ENCODE results near the gene CDK4.

The CDK4 gene

DNA sequence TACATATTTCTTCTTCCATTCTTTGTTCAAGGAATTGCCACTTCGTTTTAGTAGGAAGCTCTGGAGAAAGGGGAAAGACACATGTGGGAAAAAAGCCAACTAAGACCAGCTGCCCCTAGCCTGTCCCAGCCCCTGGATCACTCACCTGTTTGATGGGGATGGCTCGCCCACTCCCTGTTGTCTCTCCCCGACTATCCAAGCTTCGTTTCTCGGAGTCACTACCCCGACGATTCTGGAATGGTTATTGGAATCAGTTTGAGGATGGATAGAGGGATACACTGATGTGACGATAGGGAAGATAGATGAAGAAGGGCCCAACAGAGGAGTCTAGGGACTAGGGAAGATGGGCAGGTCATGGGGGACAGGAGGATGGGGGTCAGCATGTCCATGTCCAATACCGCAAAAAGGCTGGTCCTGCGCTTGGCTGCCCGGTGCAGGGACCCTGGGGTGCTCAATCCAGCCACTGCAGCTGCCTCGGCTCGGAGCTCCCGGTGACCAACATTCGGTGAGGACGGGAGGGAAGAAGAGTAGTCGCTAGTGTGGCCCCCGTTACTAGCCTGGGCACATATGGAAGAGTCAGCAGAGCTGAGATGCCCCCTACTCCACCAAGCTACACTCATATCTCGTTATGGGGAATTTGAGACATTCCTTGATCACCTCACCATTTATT lies 20.6 kb downstream of the CDK4 start:
- no peaks in the 10 kb centered on the region for H3F3A ChIP-seq (ENCODE audit: insufficient read depth, low read length)
- H3K9ac ChIP-seq (ENCODE audit: low read length): no peak overlapping the region
- H3K9me3 ChIP-seq (ENCODE audit: low read length): no peaks in the 10 kb centered on the region
- no peak overlapping the region for H3K27ac ChIP-seq (ENCODE audit: low read depth, low read length, poor library complexity, severe bottlenecking)
- no peaks in the 10 kb centered on the region for H3K79me2 ChIP-seq (ENCODE audit: insufficient read depth, low read length)
- H4K20me1 ChIP-seq (ENCODE audit: insufficient read depth, low read length): no peaks in the 10 kb centered on the region
- TF ChIP-seq, protein P1, sequence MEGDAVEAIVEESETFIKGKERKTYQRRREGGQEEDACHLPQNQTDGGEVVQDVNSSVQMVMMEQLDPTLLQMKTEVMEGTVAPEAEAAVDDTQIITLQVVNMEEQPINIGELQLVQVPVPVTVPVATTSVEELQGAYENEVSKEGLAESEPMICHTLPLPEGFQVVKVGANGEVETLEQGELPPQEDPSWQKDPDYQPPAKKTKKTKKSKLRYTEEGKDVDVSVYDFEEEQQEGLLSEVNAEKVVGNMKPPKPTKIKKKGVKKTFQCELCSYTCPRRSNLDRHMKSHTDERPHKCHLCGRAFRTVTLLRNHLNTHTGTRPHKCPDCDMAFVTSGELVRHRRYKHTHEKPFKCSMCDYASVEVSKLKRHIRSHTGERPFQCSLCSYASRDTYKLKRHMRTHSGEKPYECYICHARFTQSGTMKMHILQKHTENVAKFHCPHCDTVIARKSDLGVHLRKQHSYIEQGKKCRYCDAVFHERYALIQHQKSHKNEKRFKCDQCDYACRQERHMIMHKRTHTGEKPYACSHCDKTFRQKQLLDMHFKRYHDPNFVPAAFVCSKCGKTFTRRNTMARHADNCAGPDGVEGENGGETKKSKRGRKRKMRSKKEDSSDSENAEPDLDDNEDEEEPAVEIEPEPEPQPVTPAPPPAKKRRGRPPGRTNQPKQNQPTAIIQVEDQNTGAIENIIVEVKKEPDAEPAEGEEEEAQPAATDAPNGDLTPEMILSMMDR (IDR thresholded peaks at IDR 0.05; ENCODE audit: low read length): no peak
- no peak for TF ChIP-seq EZH2 (IDR thresholded peaks at IDR 0.05; ENCODE audit: borderline replicate concordance, low read length)
- H3K4me1 ChIP-seq (ENCODE audit: insufficient read depth, low read length, severe bottlenecking): no peaks in the 10 kb centered on the region
- no peaks in the 10 kb centered on the region for H3K27me3 ChIP-seq (ENCODE audit: insufficient read depth, low read length)
- H3K9me2 ChIP-seq (ENCODE audit: low read depth, low read length): no peaks in the 10 kb centered on the region
- peaks cover 52% of the 10 kb centered on the region for H3K36me3 ChIP-seq (ENCODE audit: insufficient read depth, low read length)
- H2AFZ ChIP-seq (ENCODE audit: low read length): no peak overlapping the region
- H3K4me3 ChIP-seq (ENCODE audit: low read depth, low read length, poor library complexity, severe bottlenecking): no peak overlapping the region
- no peak overlapping the region for H3K4me2 ChIP-seq (ENCODE audit: low read length)

DNA sequence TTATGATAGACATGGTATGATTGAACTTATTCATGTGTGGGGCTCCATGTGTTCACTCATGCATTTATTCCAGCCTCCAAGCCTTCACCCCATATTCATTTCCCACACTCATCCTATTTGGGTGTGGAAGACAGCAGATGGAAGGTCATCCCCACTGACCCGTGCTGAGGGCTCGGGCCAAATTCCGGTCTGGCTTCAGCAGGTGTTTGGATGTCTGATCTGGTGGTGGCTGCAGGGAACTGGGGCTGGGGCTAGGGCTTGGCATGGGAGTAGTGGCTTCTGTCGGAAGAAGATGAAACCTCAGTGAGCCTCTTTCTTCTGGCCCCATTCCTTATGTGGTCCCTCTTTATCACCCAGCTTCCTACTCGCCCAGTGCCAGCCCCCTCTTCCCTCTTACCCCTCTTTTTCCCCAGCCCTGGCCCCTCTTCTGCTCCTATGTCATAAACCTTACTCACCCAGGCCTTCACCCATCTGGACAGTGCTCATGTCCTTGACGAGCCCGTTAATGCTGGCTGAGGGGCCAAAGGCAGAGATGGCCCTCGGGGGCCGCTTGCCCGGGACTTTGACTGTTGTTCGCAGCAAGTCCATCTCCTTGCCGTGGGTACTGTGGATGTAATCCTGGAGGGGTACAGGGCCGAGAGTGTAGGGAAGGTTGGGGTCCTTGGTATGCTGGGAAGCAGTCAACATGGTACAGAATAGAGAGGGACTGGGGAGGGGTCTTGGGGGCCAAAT lies 21.6 kb downstream of the CDK4 start:
- no peaks in the 10 kb centered on the region for H3K4me1 ChIP-seq (ENCODE audit: insufficient read depth, low read length, severe bottlenecking)
- H3K9me2 ChIP-seq (ENCODE audit: low read depth, low read length): no peaks in the 10 kb centered on the region
- no peak overlapping the region for H3K9ac ChIP-seq (ENCODE audit: low read length)
- H3K4me2 ChIP-seq (ENCODE audit: low read length): no peak overlapping the region
- no peaks in the 10 kb centered on the region for H3K79me2 ChIP-seq (ENCODE audit: insufficient read depth, low read length)
- TF ChIP-seq, protein P1 (IDR thresholded peaks at IDR 0.05; ENCODE audit: low read length): no peak
- no peak for TF ChIP-seq EZH2 (IDR thresholded peaks at IDR 0.05; ENCODE audit: borderline replicate concordance, low read length)
- H3K9me3 ChIP-seq (ENCODE audit: low read length): no peaks in the 10 kb centered on the region
- no peaks in the 10 kb centered on the region for H4K20me1 ChIP-seq (ENCODE audit: insufficient read depth, low read length)
- H3K27ac ChIP-seq (ENCODE audit: low read depth, low read length, poor library complexity, severe bottlenecking): no peak overlapping the region
- H3K36me3 ChIP-seq (ENCODE audit: insufficient read depth, low read length): peaks cover 58% of the 10 kb centered on the region
- no peak overlapping the region for H3K4me3 ChIP-seq (ENCODE audit: low read depth, low read length, poor library complexity, severe bottlenecking)
- no peaks in the 10 kb centered on the region for H3F3A ChIP-seq (ENCODE audit: insufficient read depth, low read length)
- no peaks in the 10 kb centered on the region for H3K27me3 ChIP-seq (ENCODE audit: insufficient read depth, low read length)
- no peak overlapping the region for H2AFZ ChIP-seq (ENCODE audit: low read length)

DNA sequence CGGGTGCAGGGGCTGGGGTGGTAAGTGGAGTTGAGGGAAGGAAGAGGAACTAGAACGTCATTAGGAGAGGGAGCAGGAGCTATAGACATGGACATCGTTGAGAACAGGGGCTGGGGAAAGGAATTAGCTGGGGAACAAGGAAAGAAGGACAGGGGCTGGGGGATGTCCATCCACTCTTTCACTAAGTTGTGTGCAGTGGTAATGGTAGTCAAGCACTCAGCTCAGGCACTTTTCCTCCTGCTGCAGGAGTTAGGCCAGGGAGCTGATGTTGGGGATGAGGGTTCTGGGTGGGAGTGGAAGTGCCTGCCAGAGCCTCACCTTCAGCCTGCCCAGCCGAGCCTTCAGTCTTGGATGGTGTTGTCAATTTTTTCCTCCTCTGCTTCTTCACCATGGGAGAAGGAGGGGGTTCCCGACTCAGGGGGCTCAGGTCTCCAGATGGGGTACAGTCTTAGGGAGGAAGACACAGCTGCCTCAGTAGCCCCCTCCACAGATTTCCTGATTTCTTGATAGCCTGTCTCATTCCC lies 22.7 kb downstream of the CDK4 start:
- no peak overlapping the region for H3K27ac ChIP-seq (ENCODE audit: low read depth, low read length, poor library complexity, severe bottlenecking)
- no peak overlapping the region for H3K9ac ChIP-seq (ENCODE audit: low read length)
- no peaks in the 10 kb centered on the region for H3K27me3 ChIP-seq (ENCODE audit: insufficient read depth, low read length)
- H3K9me2 ChIP-seq (ENCODE audit: low read depth, low read length): no peaks in the 10 kb centered on the region
- H3F3A ChIP-seq (ENCODE audit: insufficient read depth, low read length): peaks cover 3% of the 10 kb centered on the region; the same call in 1 of the 2 replicates
- no peak overlapping the region for H2AFZ ChIP-seq (ENCODE audit: low read length)
- no peaks in the 10 kb centered on the region for H3K9me3 ChIP-seq (ENCODE audit: low read length)
- no peaks in the 10 kb centered on the region for H3K79me2 ChIP-seq (ENCODE audit: insufficient read depth, low read length)
- TF ChIP-seq, protein P1 (IDR thresholded peaks at IDR 0.05; ENCODE audit: low read length): no peak
- TF ChIP-seq EZH2 (IDR thresholded peaks at IDR 0.05; ENCODE audit: borderline replicate concordance, low read length): no peak
- H3K4me1 ChIP-seq (ENCODE audit: insufficient read depth, low read length, severe bottlenecking): peaks cover 4% of the 10 kb centered on the region
- H3K4me3 ChIP-seq (ENCODE audit: low read depth, low read length, poor library complexity, severe bottlenecking): no peak overlapping the region
- no peaks in the 10 kb centered on the region for H4K20me1 ChIP-seq (ENCODE audit: insufficient read depth, low read length)
- no peak overlapping the region for H3K4me2 ChIP-seq (ENCODE audit: low read length)
- peaks cover 52% of the 10 kb centered on the region for H3K36me3 ChIP-seq (ENCODE audit: insufficient read depth, low read length)
